Activated CD8-positive, alpha-beta memory T cell treated with anti-CD3 and anti-CD28 coated beads, Interleukin-2, amount 50 U/mL, for 1 hour (primary cell): ENCODE data around the gene KIDINS220.

Experiments used
- DNase-seq: peaks from one replicate; pipeline ENCODE4 v3.0.0-alpha.2; 2020; ENCODE audit errors: extremely low read depth

KIDINS220 gene

DNA sequence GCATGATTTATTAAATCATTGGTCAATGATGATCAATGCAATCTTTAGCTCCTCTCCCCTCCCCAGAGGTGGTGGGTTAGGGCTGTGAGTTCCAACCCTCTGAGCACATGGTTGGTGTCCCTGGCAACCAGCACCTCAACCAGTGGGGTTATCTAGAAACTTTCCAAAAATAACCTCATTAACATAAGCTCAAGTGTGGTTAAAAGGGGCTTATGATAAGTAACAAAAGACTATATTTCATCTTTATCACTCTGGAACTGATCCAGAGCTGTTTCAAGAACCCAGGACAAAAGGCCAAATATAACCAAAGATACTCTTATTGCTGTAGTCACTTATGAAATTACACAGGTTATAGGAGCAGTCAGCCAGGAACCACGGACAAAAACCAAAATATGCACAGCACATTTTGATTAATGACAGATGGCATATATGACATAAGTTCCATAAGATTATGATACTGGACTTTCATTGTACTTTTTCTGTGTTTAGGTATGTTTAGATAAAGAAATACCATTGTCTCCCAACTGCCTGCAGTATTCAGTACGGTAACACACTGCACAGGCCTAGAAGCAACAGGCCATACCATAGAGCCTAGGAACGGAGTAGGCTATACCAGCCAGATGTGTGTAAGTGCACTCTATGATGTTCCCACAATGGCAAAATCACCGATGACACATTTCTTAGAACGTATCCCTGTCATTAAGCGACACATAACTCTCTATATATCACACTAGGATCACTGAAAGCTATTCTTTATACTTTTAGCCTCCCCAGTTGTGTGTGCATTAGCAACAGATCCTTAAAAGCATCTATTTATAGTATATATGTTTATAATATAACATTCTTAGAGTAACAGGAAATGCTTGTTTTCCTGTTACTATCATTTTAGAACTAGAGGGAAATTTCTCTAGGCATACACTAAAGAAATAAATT is 31.9 kb downstream of the KIDINS220 start:
- no peak for DNase-seq

DNA sequence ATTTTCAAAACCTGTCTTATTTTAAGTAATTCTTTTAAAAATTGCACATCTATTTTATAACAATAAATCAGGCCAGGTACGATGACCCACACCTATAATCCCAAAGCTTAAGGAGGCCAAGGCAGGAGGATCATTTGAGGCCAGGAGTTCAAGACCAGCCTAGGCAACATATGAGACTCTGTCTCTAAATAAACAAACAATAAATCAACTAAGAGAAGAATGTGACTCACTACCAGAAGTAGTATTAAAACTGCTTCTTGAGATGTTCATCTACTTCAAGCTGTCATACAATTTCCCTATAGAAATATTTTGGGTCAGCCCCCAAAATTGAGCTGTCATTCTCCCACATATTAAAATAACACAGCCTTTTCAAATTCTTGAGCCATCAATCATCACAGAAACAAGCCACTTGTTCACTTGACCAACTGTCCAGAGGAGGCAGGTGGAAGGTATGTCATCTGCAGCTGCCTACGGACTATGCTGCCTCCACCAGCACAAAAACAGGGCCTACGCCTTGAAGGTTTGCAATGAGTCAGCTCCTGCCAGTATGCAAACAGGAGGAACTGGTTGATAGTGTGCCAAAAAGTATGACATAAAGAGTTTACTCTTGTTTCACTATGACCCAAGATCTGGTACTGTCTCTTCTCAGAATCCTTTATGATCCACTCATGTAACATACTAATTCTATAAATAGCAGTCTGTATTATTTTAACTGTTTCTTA is 33.6 kb downstream of the KIDINS220 start:
- no peak for DNase-seq

DNA sequence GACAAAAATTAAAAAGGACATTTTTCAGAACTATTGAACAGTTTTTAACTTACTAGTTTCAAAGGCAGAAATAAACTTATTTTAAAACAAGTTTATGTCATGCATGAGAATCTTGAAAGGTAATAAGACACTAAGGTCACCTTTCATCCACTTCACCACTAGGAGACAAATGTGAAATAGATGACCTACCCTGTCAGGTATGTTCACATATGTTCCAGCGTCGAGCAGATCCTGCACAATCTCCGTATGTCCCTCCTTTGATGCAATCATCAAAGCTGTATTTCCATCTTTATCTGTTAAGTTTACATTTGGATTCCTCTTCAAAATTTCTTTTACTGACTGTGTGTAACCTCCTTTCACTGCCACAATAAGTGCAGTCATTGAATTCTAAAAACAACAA is 34.7 kb downstream of the KIDINS220 start:
- no peak for DNase-seq

DNA sequence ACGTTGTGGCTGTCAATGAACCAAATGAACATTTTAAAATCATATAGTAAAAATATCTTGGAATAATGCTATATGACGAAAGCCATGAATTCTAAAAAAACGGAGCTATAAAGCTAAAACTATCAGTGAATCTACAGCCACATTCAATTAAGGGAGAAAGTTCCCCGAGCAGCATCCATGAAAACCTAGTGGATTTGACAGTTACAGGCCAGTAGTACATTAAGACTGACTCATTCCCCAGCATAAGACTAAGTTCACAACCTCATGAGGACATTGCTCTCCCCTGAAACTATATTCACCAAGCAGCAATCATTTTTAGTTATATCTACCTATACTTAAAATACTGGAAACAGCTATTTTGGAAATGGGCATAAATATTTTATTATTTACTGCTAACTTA is 36.6 kb downstream of the KIDINS220 start:
- no peak for DNase-seq

DNA sequence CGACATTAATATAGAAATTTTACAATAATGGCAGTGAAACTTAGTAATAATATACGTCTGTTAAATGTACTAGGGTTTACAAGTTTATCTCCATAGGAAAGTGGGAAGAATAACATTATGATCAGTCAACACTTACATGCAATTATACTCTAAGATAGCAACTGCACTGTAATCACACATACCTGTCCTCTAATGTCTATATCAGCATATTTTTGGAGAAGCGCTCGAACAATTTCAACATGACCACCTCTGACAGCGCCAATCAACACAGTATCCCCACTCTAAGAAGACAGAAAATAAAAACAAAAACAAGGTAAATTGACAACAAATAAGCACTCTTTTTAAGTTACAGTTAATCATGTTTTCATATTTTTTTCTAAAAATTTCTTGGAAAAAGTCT is 37.2 kb downstream of the KIDINS220 start:
- DNase-seq: no peak

DNA sequence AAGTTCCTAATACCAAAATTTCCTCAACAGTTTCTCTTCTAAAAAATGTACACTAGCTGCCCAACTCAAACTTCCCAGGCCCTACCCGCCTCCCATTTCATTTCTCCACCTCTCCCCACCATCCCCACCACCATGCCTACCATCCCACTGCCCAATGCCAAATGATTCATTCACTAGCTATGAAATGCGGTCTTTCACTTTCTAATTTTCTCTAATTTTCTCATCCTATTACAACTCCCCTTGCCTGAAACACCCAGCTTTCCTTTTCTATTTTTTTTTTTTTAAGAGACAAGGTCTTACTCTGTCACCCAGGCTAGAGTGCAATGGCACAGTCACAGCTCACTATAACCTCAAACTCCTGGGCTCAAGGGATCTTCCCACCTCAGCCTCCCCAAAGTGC is 38.4 kb downstream of the KIDINS220 start:
- no peak for DNase-seq

DNA sequence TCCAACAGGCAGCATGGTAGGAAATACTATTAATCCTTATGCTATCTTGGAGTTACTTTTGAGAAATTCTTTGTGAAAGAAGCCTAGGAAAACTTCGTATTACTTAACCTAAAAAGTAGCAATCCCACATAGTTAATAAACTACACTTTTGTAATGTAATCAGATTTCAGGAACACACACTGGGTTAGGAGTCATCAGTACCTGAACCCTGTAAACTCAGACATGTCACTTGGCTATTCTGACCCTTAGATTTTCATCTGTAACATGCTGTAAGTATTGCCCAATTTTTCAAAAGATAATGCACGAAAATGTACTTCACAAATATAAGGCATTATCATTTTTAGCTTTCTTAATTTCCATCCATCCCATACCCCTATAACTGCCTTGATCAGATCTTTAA is 39.0 kb downstream of the KIDINS220 start:
- no peak for DNase-seq

DNA sequence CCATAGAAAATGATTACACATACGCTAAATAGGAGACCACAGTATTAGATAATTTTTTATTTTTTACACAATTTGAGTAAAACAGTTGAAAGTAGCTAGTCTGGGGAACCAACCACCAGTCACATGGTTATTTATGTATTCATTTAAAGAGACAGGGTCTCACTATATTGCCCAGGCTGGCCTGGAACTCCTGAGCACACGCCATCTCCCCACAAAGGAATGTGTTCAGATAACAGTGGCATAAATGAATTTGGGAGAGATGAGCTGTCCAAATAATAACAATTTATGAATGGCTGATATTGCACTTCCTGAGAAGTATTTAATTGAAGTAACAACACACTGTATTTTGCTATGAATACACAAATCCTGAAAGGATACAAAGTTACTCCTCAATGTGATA is 39.7 kb downstream of the KIDINS220 start:
- no peak for DNase-seq

DNA sequence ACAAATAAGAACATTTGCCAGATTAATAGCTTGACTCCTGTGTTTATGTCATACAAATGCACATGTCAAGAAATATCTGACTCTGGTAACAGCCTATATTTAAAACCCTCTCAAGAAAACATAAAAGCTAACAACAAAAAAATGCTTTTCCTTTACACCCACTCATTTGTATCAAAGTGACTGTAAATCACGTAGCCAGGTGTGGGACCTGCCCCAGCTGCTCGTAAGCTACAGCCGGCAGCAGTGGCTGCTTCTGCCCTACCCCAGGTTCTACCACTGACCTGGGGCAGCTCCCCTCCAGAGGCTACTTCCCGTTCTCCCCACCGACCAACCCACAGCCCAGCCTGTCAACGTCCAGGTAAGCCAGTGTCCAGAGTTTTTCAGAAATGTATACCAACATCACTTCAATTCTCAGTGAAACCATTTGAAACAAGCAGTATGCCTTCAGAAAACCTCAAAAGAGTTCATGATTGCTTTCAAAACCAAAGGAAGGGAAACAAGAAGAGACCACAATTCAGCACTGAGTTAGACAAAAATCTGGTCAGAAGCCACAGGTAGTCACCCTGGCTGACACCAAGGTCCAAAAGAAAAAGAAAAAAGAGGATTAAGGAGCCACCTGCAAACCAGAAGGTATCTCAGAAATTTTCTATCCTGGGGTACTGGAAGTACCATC is 40.4 kb downstream of the KIDINS220 start:
- DNase-seq: no peak

DNA sequence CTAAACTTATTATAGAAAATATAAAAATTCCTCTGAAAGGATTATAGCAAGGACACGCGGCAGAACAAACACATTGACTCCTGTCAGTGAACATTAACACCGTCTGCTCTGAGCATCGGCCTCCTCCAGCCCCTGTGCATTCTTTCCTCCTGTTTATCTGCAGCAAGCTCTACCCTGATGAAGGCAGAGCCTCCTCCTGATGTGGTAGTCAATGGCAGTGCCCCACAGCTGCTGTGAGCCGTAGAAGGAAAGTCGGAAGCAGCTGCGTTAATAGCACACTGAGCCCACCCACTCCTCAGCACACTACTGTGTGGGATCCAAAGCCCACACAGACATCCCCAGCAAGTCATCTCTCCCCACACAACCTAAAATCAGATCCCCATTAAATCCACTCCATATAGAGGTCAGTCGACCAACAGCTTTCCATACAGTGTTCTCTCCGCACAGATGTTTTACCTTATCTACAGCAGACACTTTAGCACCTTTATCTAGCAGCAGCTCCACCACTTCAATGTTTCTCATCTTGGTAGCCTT is 41.0 kb downstream of the KIDINS220 start:
- DNase-seq: no peak

DNA sequence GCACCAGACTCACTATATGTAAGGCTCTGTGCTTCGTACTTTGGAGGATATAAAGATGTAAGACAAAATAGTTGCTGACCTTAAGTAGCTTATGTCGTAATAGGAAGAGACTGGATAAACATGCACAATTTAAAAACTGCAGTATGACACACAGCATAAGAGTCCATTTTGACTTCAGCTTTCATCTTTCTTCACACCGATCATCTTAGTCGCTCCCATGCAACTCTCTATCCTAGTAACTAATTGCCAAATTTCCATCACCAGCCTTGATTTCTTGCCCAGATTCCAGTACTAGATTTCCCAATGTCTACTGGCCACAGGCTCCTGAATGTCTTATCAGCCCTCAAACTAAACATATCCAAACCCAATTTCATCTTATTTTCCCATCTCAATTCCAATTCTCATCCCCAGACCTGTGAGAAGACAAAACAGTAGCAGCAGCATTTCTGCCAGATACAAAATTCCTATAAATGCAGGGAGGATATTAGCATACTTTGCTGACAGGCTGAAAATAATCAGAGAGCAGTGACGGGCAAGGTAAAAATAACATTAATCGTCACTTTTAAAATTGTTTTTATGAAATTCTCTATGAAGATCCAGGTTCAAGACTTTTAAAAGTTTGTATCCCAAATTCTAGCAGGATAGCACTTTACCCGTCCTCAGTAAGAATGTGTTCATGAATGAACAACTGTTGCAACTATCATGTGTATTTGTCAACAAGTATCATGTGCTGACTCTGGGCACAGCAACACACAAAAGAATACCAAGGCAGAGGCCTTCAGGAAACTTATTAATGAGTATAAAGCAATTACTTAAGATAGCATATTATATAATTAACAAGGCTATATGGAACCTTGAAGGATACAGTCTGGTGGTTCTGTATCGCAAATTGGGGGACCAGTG is 42.2 kb downstream of the KIDINS220 start:
- no peak for DNase-seq

DNA sequence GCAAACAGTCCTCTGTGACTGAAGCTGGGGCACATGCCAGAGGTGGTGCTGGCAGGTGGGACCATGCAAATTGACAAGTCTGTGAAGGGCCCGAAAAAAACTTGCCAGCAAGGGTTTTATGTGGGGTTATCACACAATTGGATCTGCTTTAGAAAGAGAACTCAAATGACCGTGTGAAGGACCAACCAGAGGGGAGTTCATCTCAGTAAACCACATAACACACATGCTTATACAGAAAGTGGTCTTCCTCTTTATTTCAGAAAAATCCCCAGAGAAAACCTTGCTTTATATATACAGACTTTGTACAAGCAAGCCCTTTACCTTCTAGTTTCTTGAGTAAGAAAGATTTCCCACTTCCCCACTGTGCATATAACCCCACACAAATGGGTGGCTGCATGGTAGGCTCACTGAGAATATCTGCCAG is 46.7 kb downstream of the KIDINS220 start:
- DNase-seq: no peak

DNA sequence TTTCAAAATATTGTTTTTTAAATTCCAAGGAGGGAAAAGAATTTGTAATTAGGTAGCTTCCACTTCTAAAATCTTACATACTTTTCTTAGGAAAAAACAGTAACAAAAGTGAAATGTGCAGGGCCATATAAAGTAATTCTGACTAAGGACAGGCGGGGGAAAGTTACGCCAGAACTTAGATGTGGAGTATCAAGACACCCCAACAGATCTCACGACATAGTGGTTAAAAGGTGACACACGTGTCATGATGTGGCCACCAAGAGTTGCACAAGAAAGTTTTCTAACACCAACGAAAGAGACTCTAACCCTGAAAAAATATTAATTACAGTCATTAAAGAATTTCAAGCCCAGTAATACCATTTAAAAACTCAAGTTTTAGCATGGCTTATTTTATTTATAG is 51.0 kb downstream of the KIDINS220 start:
- DNase-seq: no peak

DNA sequence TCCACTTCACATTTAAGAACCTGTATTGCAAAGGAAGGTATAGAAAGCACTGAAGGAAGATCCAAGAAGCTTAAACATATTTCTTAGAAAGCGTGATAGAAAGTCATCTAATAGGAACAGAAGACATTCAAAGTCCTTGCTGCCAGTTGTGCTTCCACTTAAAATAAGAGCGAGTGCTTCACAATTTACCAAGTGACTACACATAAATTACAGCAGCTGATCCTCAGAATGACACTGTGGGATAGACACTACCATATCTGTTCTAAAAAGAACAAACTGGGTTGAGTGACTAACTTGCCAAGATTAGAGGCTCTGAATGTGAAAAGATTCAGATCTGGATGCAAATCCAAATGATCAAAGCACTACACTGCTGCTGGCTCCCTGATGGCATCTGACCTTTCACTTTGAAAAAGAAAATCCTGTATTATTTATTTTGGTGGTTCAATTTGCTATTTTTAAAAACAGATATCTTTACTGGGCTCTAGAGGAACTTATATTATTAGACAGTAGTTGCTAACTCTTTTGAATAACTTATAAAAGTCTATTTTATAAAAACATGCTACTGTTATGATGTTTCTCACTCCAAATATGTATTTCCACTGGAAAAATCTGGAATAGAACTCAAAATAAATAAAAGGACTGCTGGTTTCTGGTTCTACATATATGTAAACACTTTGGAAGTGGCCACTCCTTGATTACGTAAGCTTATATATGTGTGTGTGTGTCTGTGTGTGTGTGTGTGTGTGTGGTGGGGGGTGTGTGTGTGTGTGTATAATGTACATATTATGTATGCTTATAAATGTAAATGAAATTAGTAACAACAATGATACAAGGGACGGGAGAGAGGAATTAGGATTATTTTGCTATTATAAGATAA is 57.4 kb downstream of the KIDINS220 start:
- DNase-seq: no peak

DNA sequence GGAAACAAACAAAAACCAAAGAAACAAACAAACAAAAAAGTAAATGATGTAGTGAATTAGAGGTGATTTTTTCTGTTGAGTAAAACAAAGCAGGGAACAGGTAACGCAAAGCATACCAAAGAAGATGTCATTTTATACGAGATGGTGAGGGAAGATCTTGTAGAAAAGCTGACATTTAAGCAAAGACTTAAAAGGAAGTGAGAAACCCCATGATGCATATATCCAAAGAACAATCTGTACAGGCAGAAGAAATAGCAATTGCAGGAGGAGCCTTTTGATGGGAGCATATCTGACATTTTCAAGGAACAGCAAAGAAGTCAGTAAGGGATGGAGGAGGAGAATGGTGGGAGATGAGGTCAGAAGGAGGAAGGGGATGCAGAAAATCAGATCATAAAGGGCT is 63.0 kb downstream of the KIDINS220 start:
- DNase-seq: no peak

DNA sequence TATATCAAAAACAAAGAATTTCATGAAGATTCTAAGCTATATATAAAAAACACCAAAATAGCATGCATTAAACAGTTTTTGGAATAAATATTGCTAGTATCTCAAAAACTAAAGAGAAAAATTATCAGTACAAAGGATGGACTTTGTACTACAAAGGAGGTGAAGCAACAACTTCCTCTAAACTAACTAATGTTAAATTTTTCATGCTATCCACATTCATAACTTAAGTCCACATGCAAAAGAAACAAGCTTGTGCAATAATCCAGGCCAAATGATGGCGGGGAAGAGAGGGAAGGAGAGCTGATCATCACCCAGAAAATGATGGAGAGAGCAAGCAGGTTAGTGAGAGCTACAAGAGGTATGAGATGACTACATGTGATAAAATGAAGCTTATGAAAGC is 70.1 kb downstream of the KIDINS220 start:
- DNase-seq: no peak

DNA sequence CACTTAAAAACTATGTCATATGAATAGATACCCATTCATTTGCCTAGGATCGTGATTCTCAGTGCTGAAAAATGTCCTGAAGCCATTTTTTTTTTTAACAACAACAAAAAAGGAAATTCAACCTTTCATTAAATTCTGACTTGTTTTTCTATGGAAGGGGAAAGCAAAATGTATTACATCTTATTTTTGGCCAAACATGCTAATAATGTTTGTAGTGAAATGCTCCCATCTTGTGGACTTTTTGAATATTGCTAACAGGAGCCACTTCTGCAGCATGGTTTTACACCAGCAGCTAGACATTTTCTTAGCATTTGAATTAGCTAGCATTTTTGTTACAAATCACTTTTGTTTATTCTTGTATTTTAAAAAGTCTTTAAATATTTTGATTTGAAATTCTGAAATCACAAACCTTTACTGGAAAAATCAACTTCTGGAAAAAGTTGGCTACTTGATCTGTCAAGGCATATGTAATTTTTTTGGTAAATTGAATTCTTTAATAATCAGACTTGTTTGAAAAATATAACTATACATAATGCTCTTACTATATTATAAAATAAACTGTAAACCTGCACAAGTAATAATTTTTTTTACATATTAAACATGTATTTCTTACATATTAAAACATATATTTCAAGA is 75.8 kb downstream of the KIDINS220 start:
- no peak for DNase-seq

DNA sequence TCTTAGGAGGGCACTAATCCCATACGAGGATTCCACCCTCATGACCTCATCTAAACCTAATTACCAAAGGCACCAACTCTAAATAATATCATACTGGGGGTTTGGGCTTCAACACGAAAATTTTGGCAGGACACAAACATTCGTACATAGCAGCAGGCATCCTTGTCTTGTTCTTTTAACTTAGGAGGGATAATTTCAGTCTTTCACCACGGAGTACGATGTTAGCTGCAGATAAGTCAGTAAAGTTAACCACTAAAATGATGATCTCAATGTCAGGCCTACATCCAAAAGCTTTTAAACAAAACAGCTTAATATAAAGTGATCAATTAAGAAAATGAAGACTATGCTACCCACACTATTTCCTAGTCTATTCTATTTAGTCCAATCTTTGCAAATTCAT is 80.7 kb downstream of the KIDINS220 start:
- DNase-seq: no peak

DNA sequence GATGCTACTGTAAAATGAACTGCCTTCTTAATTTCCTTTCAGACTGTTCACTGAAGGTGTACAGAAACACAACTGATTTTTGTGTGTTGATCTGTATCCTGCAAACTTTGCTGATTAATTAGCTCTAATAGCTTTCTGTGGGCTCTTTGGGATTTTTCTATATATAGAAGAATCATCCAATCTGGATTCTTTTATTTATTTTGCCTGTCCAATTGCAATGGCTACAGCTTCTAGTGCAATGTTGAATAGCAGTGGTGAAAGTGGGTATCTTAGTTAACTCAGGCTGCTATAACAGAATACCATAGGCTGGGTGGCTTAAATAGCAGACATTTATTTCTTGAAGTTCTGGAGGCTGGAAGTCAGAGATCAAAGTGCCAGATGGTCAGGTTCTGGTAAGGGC is 81.2 kb downstream of the KIDINS220 start:
- DNase-seq: no peak
